ENCODE results near the gene CXorf66. TPM values are rescaled to one million over a fixed set of nuclear protein-coding genes. Genes with fewer than 3 reads are reported as not detected.

CXorf66 gene
- total RNA-seq = not detected
- long read RNA-seq = 0 reads

GRCh38 chrX:139965421-139965820 is at the start of gene CXorf66:
TSS of gene CXorf66 (minus strand) at chrX:139965521. CDS start at chrX:139965496, 25 bp downstream.
- no peak within 1 kb of the TSS for H3K27ac ChIP-seq
- DNase-seq (no peak), ATAC-seq (no peak)
- intact Hi-C loops (cut with DNase I) = no loop called here
- TF ChIP-seq CTCF (IDR thresholded peaks at IDR 0.05) = no peak
- no peak within 1 kb of the TSS for H3K4me3 ChIP-seq
- no peaks in the 10 kb centered on the region for H3K9me3 ChIP-seq
- no peaks in the 10 kb centered on the region for H3K36me3 ChIP-seq
- no peaks in the 10 kb centered on the region for H3K4me1 ChIP-seq
- H3K27me3 ChIP-seq = no peaks in the 10 kb centered on the region

- no peaks in the 10 kb centered on the region for H3K4me1 ChIP-seq
- no peak overlapping the region for H3K4me3 ChIP-seq
- no peak overlapping the region for H3K27ac ChIP-seq
- no peaks in the 10 kb centered on the region for H3K36me3 ChIP-seq
- no peaks in the 10 kb centered on the region for H3K27me3 ChIP-seq
- DNase-seq (no peak), ATAC-seq (no peak)
- intact Hi-C loops (cut with DNase I) = no loop called here
- TF ChIP-seq CTCF (IDR thresholded peaks at IDR 0.05) = no peak
- H3K9me3 ChIP-seq = no peaks in the 10 kb centered on the region
Observed at GRCh38 chrX:139982856-139983255, 17.5 kb upstream of the CXorf66 start.

- no peaks in the 10 kb centered on the region for H3K4me1 ChIP-seq
- intact Hi-C loops (cut with DNase I) = no loop called here
- H3K27me3 ChIP-seq = no peaks in the 10 kb centered on the region
- DNase-seq = no peak
- H3K9me3 ChIP-seq = no peaks in the 10 kb centered on the region
- no peaks in the 10 kb centered on the region for H3K36me3 ChIP-seq
- TF ChIP-seq CTCF (IDR thresholded peaks at IDR 0.05) = no peak
- H3K27ac ChIP-seq = no peak overlapping the region
- no peak overlapping the region for H3K4me3 ChIP-seq
- no peak for ATAC-seq
Observed at GRCh38 chrX:139974471-139974870, 9.2 kb upstream of the CXorf66 start.

GRCh38 chrX:139972629-139973624 is 7.6 kb upstream of the CXorf66 start:
- Histone ChIP-seq H3K4me1 (no peaks in the 10 kb centered on the region), H3K4me3 (no peak overlapping the region), H3K36me3 (no peaks in the 10 kb centered on the region), H3K27ac (no peak overlapping the region), H3K9me3 (no peaks in the 10 kb centered on the region), H3K27me3 (no peaks in the 10 kb centered on the region)
- DNase-seq = no peak
- no peak for ATAC-seq
- intact Hi-C loops (cut with DNase I) = no loop called here
- TF ChIP-seq CTCF (IDR thresholded peaks at IDR 0.05) = no peak

GRCh38 chrX:139972113-139972512 is 6.8 kb upstream of the CXorf66 start:
- ATAC-seq (no peak), DNase-seq (no peak)
- Histone ChIP-seq H3K27me3 (no peaks in the 10 kb centered on the region), H3K9me3 (no peaks in the 10 kb centered on the region), H3K36me3 (no peaks in the 10 kb centered on the region), H3K4me1 (no peaks in the 10 kb centered on the region), H3K4me3 (no peak overlapping the region), H3K27ac (no peak overlapping the region)
- intact Hi-C loops (cut with DNase I) = no loop called here
- no peak for TF ChIP-seq CTCF (IDR thresholded peaks at IDR 0.05)
